ENCODE results near the gene LSG1. TPM values are rescaled to one million over a fixed set of nuclear protein-coding genes. Genes with fewer than 3 reads are reported as not detected.

Gene LSG1
- total RNA-seq, 6 donors from 2014 or later, result 21.6 to 42.6 (median 34.7) TPM

- no peaks in the 10 kb centered on the region for H3K9me3 ChIP-seq
- no peaks in the 10 kb centered on the region for H3K27me3 ChIP-seq
- peaks cover 0 to 35% (median 12%) of the 10 kb centered on the region in 4 donors for H3K36me3 ChIP-seq
- H3K4me3 ChIP-seq, result no peak overlapping the region
- H3K4me1 ChIP-seq, result peaks cover 0 to 13% (median 4%) of the 10 kb centered on the region in 4 donors
- ATAC-seq (ENCODE audit: low FRiP score in 2 of 2), result no peak
- peak in 1 of 2 donors; percentile 54 for DNase-seq
- no peak for TF ChIP-seq POLR2A (IDR thresholded peaks at IDR 0.05)
- no peak overlapping the region for H3K27ac ChIP-seq
- WGBS, 2 donors, result 83 to 90% methylated on average over 19 to 23 of the region's 23 CpGs
Observed at GRCh38 chr3:194618858-194619608, 53.0 kb downstream of the LSG1 start.

- no peak for DNase-seq
- no peaks in the 10 kb centered on the region for H3K9me3 ChIP-seq
Observed at GRCh38 chr3:194617827-194618226, 54.2 kb downstream of the LSG1 start.

GRCh38 chr3:194617143-194617671 lies 54.8 kb downstream of the LSG1 start:
- WGBS, 2 donors, result 94 to 99% methylated on average over 8 to 12 of the region's 14 CpGs
- no peaks in the 10 kb centered on the region for H3K9me3 ChIP-seq
- H3K4me3 ChIP-seq, result no peak overlapping the region
- no peak for TF ChIP-seq EP300 (IDR thresholded peaks at IDR 0.05)
- no peak for TF ChIP-seq POLR2A (IDR thresholded peaks at IDR 0.05)
- TF ChIP-seq POLR2AphosphoS5 (IDR thresholded peaks at IDR 0.05), result no peak
- TF ChIP-seq CTCF (IDR thresholded peaks at IDR 0.05), result no peak
- H3K4me1 ChIP-seq, result peaks cover 0 to 13% (median 4%) of the 10 kb centered on the region in 4 donors
- H3K36me3 ChIP-seq, result peaks cover 0 to 37% (median 7%) of the 10 kb centered on the region in 4 donors
- H3K27me3 ChIP-seq, result no peaks in the 10 kb centered on the region
- ATAC-seq (ENCODE audit: low FRiP score in 2 of 2) (no peak), DNase-seq (peak in 1 of 2 donors; percentile 71)
- H3K27ac ChIP-seq, result no peak overlapping the region

More at GRCh38 chr3:194617827-194618226, 54.2 kb downstream of the LSG1 start:
- H3K4me3 ChIP-seq, result no peak overlapping the region
- H3K36me3 ChIP-seq, result peaks cover 0 to 37% (median 7%) of the 10 kb centered on the region in 4 donors
- no peaks in the 10 kb centered on the region for H3K27me3 ChIP-seq
- TF ChIP-seq CTCF (IDR thresholded peaks at IDR 0.05) (no peak), POLR2A (IDR thresholded peaks at IDR 0.05) (no peak), POLR2AphosphoS5 (IDR thresholded peaks at IDR 0.05) (no peak), EP300 (IDR thresholded peaks at IDR 0.05) (no peak)
- H3K4me1 ChIP-seq, result peaks cover 0 to 13% (median 4%) of the 10 kb centered on the region in 4 donors
- no peak for ATAC-seq (ENCODE audit: low FRiP score in 2 of 2)
- H3K27ac ChIP-seq, result no peak overlapping the region
- 85 to 86% methylated on average over 9 of the region's 9 CpGs for WGBS, 2 donors

GRCh38 chr3:194615226-194615625 lies 56.8 kb downstream of the LSG1 start:
- WGBS, 2 donors, result 82 to 90% methylated on average over 11 of the region's 11 CpGs
- TF ChIP-seq POLR2AphosphoS5 (IDR thresholded peaks at IDR 0.05), result no peak
- no peak for TF ChIP-seq EP300 (IDR thresholded peaks at IDR 0.05)
- no peak for TF ChIP-seq CTCF (IDR thresholded peaks at IDR 0.05)
- no peak for TF ChIP-seq POLR2A (IDR thresholded peaks at IDR 0.05)
- Histone ChIP-seq H3K4me3 (no peak overlapping the region), H3K4me1 (no peaks in the 10 kb centered on the region), H3K9me3 (no peaks in the 10 kb centered on the region), H3K36me3 (peaks cover 0 to 44% (median 7%) of the 10 kb centered on the region in 4 donors), H3K27me3 (no peaks in the 10 kb centered on the region), H3K27ac (no peak overlapping the region)
- DNase-seq (no peak), ATAC-seq (ENCODE audit: low FRiP score in 2 of 2) (no peak)

- H3K4me3 ChIP-seq, result no peak overlapping the region
- no peak for TF ChIP-seq CTCF (IDR thresholded peaks at IDR 0.05)
- TF ChIP-seq POLR2AphosphoS5 (IDR thresholded peaks at IDR 0.05), result no peak
- TF ChIP-seq EP300 (IDR thresholded peaks at IDR 0.05), result no peak
- TF ChIP-seq POLR2A (IDR thresholded peaks at IDR 0.05), result no peak
- H3K27ac ChIP-seq, result no peak overlapping the region
- H3K4me1 ChIP-seq, result peaks cover 0 to 10% (median 0%) of the 10 kb centered on the region in 4 donors
- no peaks in the 10 kb centered on the region for H3K9me3 ChIP-seq
- WGBS, 2 donors, result 58 to 66% methylated on average over 8 of the region's 8 CpGs
- no peak for ATAC-seq (ENCODE audit: low FRiP score in 2 of 2)
- peaks cover 0 to 64% (median 6%) of the 10 kb centered on the region in 4 donors for H3K36me3 ChIP-seq
- H3K27me3 ChIP-seq, result no peaks in the 10 kb centered on the region
- DNase-seq, result no peak
Observed at GRCh38 chr3:194612221-194612620, 59.8 kb downstream of the LSG1 start.

Measured in upper lobe of left lung (tissue), 6 donors.